Retinal pigment epithelial cell (primary cell): ENCODE measurements around the gene ADAMTS17.

ENCODE experiments used
- DNase-seq: peaks from one replicate; pipeline ENCODE4 v3.0.0-alpha.2; 2010; ENCODE audit warnings: low read depth
- H3K4me3 ChIP-seq: 2 replicates; pipeline ENCODE4 v1.5.1; 2011; ENCODE audit warnings: mild to moderate bottlenecking, low read length, control low read depth, moderate library complexity
- TF ChIP-seq, protein P1 (sequence below): conservative IDR thresholded peaks from 2 replicates; pipeline ENCODE4 v1.5.1; 2011; ENCODE audit warnings: low read depth, low read length, control low read depth, inconsistent platforms

ADAMTS17 gene

DNA sequence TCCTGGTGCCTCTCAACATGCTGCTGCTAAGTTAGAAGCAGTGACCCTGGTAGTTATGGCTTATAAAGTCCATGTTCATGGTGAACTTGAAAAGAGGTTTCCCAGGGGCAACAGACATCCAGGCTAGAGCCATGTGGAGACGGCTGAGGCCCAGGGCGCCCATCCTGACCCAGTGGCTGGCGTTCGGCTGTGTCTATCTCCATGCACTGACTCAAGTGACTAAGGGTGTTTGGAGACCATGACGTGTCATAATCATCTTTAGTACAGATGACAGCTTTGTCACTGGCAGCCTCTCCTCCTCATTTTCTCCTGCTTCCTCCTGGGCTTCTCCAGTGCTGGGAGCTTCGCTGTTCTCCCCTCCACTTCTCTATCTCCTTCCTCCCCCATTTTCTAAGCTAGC lies 321.2 kb downstream of the ADAMTS17 start:
- no peak overlapping the region for H3K4me3 ChIP-seq
- no peak for DNase-seq
- TF ChIP-seq, protein P1, sequence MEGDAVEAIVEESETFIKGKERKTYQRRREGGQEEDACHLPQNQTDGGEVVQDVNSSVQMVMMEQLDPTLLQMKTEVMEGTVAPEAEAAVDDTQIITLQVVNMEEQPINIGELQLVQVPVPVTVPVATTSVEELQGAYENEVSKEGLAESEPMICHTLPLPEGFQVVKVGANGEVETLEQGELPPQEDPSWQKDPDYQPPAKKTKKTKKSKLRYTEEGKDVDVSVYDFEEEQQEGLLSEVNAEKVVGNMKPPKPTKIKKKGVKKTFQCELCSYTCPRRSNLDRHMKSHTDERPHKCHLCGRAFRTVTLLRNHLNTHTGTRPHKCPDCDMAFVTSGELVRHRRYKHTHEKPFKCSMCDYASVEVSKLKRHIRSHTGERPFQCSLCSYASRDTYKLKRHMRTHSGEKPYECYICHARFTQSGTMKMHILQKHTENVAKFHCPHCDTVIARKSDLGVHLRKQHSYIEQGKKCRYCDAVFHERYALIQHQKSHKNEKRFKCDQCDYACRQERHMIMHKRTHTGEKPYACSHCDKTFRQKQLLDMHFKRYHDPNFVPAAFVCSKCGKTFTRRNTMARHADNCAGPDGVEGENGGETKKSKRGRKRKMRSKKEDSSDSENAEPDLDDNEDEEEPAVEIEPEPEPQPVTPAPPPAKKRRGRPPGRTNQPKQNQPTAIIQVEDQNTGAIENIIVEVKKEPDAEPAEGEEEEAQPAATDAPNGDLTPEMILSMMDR, result no peak

DNA sequence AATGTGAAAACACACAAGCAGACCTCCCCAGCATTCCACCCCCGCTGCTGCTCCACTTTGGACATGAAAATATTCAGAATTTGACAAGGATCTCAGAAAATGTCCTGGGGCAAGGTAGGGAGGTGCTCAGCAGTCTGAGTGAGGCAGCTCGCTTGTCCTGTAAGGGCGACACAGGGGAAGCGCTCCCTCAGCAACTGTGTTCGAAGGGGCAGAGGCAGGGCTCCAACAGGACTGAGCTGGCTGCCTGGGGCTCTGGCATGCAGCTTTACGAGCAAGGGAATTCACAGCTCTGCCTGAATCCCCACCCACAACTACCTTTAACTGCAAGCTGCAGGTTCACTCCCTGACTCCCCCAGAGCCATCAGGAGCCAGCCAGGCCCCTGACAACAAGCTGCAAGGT lies 321.6 kb downstream of the ADAMTS17 start:
- H3K4me3 ChIP-seq, result no peak overlapping the region
- TF ChIP-seq, protein P1, result no peak
- DNase-seq, result no peak

DNA sequence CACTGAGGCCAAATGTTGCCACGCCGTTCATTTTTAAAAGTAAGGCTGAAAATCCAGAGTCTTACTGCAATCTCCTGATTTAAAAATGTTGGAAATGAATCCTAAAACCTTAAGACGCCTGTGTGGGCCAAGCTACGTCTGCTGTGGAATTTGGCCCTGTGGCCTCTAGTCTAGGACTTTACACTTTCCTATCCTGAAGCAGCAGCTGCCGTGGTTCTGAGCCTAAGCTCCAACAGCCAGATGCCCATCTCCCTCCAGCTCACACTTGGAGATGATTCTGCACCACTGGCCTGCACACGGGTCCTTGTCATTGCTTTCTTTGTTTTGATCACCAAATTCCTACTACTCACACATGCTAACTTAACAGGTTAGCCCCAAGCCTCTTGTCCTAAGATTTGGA lies 322.2 kb downstream of the ADAMTS17 start:
- TF ChIP-seq, protein P1, result no peak

DNA sequence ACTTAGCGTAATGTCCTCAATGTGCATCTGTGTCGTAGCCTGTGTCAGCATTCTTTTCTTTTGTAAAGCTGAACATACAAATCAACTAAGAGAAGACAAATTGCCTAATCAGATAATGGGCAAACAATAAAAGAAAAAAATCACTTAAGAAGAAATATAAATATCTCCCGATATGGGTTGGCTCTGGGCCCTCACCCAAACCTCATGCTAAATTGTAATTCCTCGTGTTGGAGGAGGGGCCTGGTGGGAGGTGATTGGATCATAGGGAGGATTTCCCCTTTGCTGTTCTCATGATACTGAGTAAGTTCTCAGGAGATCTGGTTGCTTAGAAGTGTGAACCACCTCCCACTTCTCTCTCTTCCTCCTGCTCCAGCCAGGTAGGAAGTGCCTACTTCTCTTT lies 323.6 kb downstream of the ADAMTS17 start:
- H3K4me3 ChIP-seq, result no peak overlapping the region
- TF ChIP-seq, protein P1, result no peak
- no peak for DNase-seq

More for the DNA sequence above, 322.2 kb downstream of the ADAMTS17 start:
- H3K4me3 ChIP-seq, result no peak overlapping the region
- DNase-seq, result no peak

DNA sequence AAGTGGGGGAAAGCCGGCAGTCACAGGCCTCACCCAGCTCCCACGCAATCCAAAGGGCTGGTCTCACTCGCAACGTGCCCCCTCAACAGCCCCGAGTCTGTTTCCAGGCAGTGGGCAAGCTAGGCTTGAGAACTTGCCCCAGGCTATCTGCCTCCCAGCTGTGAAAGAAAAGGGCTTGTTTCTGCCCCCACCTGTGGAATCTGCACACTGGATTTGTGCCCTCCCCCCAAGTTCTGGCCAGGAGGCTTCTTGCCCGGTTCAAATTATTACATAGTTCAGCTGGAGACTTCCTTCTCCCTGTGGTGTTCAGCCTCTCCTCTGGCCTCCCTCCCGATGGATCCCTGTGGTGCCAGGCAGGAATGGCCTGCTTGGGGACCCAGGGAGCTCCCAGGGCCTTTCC lies 324.6 kb downstream of the ADAMTS17 start:
- no peak for DNase-seq
- H3K4me3 ChIP-seq, result no peak overlapping the region
- TF ChIP-seq, protein P1, result no peak

DNA sequence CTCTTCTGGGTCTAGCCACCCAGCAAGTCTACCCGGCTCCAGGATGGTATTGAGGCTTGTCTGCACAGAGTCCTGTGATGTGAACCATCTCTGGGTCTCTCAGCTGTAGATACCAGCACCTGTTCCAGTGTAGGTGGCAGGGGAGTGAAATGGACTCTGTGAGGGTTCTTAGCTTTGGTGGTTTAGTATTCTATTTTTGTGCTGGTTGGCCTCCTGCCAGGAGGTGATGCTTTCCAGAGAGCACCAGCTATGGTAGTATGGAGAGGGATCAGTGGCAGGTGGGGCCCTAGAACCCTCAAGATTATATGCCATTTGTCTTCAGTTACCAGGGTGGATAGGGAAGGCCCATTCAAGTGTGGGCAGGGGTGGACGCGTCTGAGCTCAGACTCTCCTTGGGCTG lies 325.1 kb downstream of the ADAMTS17 start:
- DNase-seq, result no peak
- TF ChIP-seq, protein P1, result no peak
- H3K4me3 ChIP-seq, result no peak overlapping the region

DNA sequence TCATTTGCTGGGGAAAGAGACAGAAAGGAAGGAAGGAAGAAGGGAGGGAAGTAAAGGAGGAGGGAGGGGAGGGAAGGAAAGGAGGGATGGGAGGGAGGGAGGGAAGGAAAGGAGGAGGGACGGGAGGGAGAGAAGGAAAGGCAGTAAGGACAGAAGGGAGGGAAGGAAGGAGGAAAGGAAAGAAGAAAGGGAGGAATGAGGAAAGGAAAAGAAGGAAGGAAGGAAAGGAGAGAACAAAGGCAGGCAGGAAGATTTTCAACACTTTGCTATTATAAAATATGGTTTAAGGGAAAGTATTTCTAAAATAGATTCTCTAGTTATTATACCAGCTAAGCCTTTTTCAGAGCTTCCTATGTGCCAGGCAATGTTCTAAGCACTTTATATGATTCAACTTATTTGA lies 330.5 kb downstream of the ADAMTS17 start:
- no peak for DNase-seq
- no peak overlapping the region for H3K4me3 ChIP-seq
- TF ChIP-seq, protein P1, result no peak
